A673 (cell line): ENCODE results near the gene WDSUB1. TPM values are rescaled to one million over a fixed set of nuclear protein-coding genes. Genes with fewer than 3 reads are reported as not detected.

Source experiments
- BruUV-seq: library from RNA; stranded (reverse); fragments of 400-500 nt; replicated peaks from 2 replicates; lab custom pipeline; 2021; lab: Mats Ljungman, UMichigan
- CTCF ChIA-PET: fragments of 300-600 bp; sonication (Branson Sonifier 250); formaldehyde crosslinking; loops from one replicate; lab custom pipeline; 2022; ENCODE audit warnings: antibody characterized with exemption; lab: Charles Lee
- POLR2A ChIA-PET: fragments of 300-600 bp; sonication (Branson Sonifier 250); formaldehyde crosslinking; loops from one replicate; lab custom pipeline; 2022; ENCODE audit warnings: antibody characterized with exemption; ENCODE audit not compliant: low non-redundant PET; lab: Charles Lee
- DNase-seq: peaks from one replicate; pipeline ENCODE4 v3.0.0-alpha.2; 2015; ENCODE audit warnings: low spot score
- H3K27ac ChIP-seq: fragments of 200-600 bp; sonication (generic); 2 replicates; pipeline ENCODE4 v1.5.1; 2016; ENCODE audit warnings: mixed run types, low read depth, mild to moderate bottlenecking, mixed read lengths, antibody characterized with exemption, low read length; ENCODE audit not compliant: poor library complexity, severe bottlenecking
- H3K27me3 ChIP-seq: fragments of 200-600 bp; sonication (generic); replicated peaks from 2 replicates; pipeline ENCODE4 v1.6.1; 2017; ENCODE audit warnings: mixed run types, low read depth, mild to moderate bottlenecking, mixed read lengths, antibody characterized with exemption, low read length; ENCODE audit not compliant: insufficient read depth, poor library complexity
- H3K36me3 ChIP-seq: fragments of 200-600 bp; sonication (generic); 2 replicates; pipeline ENCODE4 v1.6.1; 2016; ENCODE audit warnings: mixed run types, mild to moderate bottlenecking, mixed read lengths, antibody characterized with exemption, low read length; ENCODE audit not compliant: insufficient read depth, poor library complexity, severe bottlenecking
- H3K4me1 ChIP-seq: fragments of 200-600 bp; sonication (generic); 2 replicates; pipeline ENCODE4 v1.6.1; 2017; ENCODE audit warnings: mixed run types, mild to moderate bottlenecking, mixed read lengths, antibody characterized with exemption, low read length; ENCODE audit not compliant: insufficient read depth, poor library complexity, severe bottlenecking
- H3K4me3 ChIP-seq: fragments of 200-600 bp; sonication (generic); 2 replicates; pipeline ENCODE4 v1.5.1; 2016; ENCODE audit warnings: low read depth, mixed run types, mild to moderate bottlenecking, mixed read lengths, low read length; ENCODE audit not compliant: poor library complexity, severe bottlenecking
- H3K9me3 ChIP-seq: fragments of 200-600 bp; sonication (generic); 2 replicates; pipeline ENCODE4 v1.6.1; 2016; ENCODE audit warnings: mixed run types, low read depth, mild to moderate bottlenecking, mixed read lengths, antibody characterized with exemption, low read length; ENCODE audit not compliant: poor library complexity, severe bottlenecking
- CTCF ChIP-seq: fragments of 300-800, 200-600 bp; sonication (generic); conservative IDR thresholded peaks from 2 replicates; pipeline ENCODE4 v1.5.1; 2017; ENCODE audit warnings: low read depth, mild to moderate bottlenecking, antibody characterized with exemption, low read length, moderate library complexity, mixed read lengths
- EZH2 ChIP-seq: fragments of 200-600 bp; sonication (generic); IDR thresholded peaks from 2 replicates; pipeline ENCODE4 v1.6.1; 2017; ENCODE audit warnings: borderline replicate concordance, low read depth, mild to moderate bottlenecking, mixed read lengths, antibody characterized with exemption, low read length; ENCODE audit not compliant: poor library complexity, severe bottlenecking
- intact Hi-C: fragments of 100-400 bp; cut with micrococcal nuclease; formaldehyde crosslinking; loops from one replicate; pipeline ENCODE4 v1.10.0; 2022; ENCODE audit not compliant: unreplicated experiment
- total RNA-seq: library from RNA; stranded (reverse); gene quantifications from 2 replicates; pipeline ENCODE4 v1.2.3, GENCODE V29; 2021

Gene WDSUB1
- total RNA-seq, 1 experiment from 2014 or later: 11.9 TPM

- Histone ChIP-seq H3K36me3 (no peaks in the 10 kb centered on the region), H3K9me3 (no peaks in the 10 kb centered on the region), H3K27me3 (no peaks in the 10 kb centered on the region), H3K27ac (no peak overlapping the region), H3K4me1 (no peaks in the 10 kb centered on the region), H3K4me3 (no peak overlapping the region)
- TF ChIP-seq CTCF (no peak), EZH2 (no peak)
- no TSS peak for BruUV-seq
- CTCF ChIA-PET: no interaction called here
- no peak for DNase-seq
- intact Hi-C loops: no loop called here
- POLR2A ChIA-PET: no interaction called here
Observed at GRCh38 chr2:159196393-159196925, 90.0 kb downstream of the WDSUB1 start.

GRCh38 chr2:159195697-159196096, 90.8 kb downstream of the WDSUB1 start:
- H3K36me3 ChIP-seq: no peaks in the 10 kb centered on the region
- no peaks in the 10 kb centered on the region for H3K4me1 ChIP-seq
- ChIA-PET CTCF (no interaction called here), POLR2A (no interaction called here)
- no TSS peak for BruUV-seq
- no peaks in the 10 kb centered on the region for H3K27me3 ChIP-seq
- H3K9me3 ChIP-seq: no peaks in the 10 kb centered on the region
- TF ChIP-seq CTCF: no peak
- intact Hi-C loops: no loop called here
- no peak overlapping the region for H3K4me3 ChIP-seq
- no peak overlapping the region for H3K27ac ChIP-seq
- DNase-seq: no peak

- no peaks in the 10 kb centered on the region for H3K9me3 ChIP-seq
- no peak overlapping the region for H3K4me3 ChIP-seq
- ChIA-PET POLR2A (no interaction called here), CTCF (no interaction called here)
- no peaks in the 10 kb centered on the region for H3K4me1 ChIP-seq
- no peak for DNase-seq
- intact Hi-C loops: no loop called here
- no TSS peak for BruUV-seq
- no peak overlapping the region for H3K27ac ChIP-seq
- no peaks in the 10 kb centered on the region for H3K36me3 ChIP-seq
- H3K27me3 ChIP-seq: no peaks in the 10 kb centered on the region
- TF ChIP-seq EZH2 (no peak), CTCF (no peak)
Observed at GRCh38 chr2:159194241-159194640, 92.3 kb downstream of the WDSUB1 start.
